ENCODE data around the gene CD44. TPM values are rescaled to one million over a fixed set of nuclear protein-coding genes. Genes with fewer than 3 reads are reported as not detected.

CD44 gene
- total RNA-seq, 4 donors from 2014 or later, result 164 to 302 (median 189) TPM

DNA sequence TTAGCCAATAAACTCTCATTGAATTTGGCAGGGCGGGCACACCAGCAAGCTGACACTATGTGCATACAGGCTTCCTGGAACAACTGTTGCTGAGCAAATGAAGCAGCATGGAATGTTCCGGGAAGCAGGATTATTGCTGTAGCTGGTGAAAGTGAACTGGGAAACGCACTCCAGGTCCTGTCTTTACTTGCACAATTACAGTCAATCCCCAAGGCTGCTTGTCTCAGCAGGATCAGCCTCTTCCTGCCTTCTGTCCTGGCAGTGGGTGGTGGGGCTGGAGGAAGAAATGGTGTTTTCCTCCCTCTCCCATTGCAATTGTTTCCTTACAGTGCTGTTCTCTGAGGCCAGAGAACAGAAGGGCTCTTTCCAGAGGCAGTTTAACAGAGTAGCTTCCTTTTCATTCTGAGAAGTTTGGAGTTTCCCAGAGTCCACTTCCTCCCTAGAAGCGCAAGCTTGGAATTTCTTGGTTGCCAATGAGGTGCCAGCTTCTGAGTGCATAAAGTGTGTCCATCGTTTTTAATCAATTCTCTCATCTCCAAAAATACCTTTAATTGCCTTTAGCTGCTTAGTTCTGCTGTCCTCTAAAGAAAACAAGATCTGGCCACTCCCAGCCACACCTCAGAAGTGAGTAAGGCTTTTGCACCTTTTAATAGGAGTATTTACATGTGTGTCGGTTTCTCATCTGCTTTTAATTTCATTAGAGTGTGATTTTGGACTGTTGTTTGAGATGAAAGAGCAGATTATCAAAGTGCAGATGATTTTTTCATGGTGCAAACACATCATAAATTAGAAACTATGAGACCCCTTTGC lies 19.9 kb downstream of the CD44 start:
- intact Hi-C loops (cut with DNase I), result no loop called here
- peak overlapping the region in 1 of 3 donors; percentile 29 for H3K27ac ChIP-seq
- no peaks in the 10 kb centered on the region for H3K27me3 ChIP-seq
- WGBS, 2 donors, result 57 to 66% methylated on average over 6 of the region's 6 CpGs
- H3K4me3 ChIP-seq (replicated peaks in 1 of 3), result no peak overlapping the region
- H3K36me3 ChIP-seq, result no peaks in the 10 kb centered on the region
- no peak for DNase-seq
- H3K9me3 ChIP-seq, result no peaks in the 10 kb centered on the region
- TF ChIP-seq POLR2A (IDR thresholded peaks at IDR 0.05), result no peak
- TF ChIP-seq, protein P1, sequence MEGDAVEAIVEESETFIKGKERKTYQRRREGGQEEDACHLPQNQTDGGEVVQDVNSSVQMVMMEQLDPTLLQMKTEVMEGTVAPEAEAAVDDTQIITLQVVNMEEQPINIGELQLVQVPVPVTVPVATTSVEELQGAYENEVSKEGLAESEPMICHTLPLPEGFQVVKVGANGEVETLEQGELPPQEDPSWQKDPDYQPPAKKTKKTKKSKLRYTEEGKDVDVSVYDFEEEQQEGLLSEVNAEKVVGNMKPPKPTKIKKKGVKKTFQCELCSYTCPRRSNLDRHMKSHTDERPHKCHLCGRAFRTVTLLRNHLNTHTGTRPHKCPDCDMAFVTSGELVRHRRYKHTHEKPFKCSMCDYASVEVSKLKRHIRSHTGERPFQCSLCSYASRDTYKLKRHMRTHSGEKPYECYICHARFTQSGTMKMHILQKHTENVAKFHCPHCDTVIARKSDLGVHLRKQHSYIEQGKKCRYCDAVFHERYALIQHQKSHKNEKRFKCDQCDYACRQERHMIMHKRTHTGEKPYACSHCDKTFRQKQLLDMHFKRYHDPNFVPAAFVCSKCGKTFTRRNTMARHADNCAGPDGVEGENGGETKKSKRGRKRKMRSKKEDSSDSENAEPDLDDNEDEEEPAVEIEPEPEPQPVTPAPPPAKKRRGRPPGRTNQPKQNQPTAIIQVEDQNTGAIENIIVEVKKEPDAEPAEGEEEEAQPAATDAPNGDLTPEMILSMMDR (IDR thresholded peaks at IDR 0.05), result no peak
- peaks cover 33 to 45% of the 10 kb centered on the region in 2 donors for H3K4me1 ChIP-seq

DNA sequence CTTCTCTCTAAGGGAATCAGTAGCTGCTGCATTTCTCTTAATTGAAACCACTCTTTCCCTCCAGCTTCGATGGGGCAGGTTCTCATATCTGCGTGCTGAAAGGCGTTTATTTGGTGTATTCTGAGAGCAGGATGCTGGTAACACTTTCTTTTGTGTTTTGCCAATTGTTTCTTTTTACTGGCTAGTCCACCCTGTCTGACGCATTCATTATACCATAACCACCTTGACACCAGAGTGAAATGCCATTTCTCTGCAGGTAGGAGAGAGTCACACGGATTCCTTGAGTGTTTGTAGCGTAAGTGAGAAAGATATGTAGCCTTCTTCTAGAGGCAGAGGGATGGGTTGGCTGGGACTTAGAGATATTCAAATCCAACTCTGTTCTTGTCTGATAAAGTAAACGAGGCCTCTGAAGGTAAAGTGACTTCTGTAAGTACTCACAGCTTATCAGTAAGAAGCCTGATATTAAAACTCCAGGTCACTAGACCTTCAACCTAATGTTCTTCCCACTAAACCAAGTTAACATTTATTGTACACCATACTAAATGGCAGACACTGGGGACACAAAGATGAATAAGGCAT lies 21.4 kb downstream of the CD44 start:
- 85 to 87% methylated on average over 7 of the region's 7 CpGs for WGBS, 2 donors
- intact Hi-C loops (cut with DNase I), result no loop called here
- H3K4me3 ChIP-seq (replicated peaks in 1 of 3), result no peak overlapping the region
- no peak overlapping the region for H3K27ac ChIP-seq
- DNase-seq, result no peak
- no peaks in the 10 kb centered on the region for H3K27me3 ChIP-seq
- no peaks in the 10 kb centered on the region for H3K36me3 ChIP-seq
- H3K4me1 ChIP-seq, result peaks cover 33 to 53% of the 10 kb centered on the region in 2 donors
- no peak for TF ChIP-seq POLR2A (IDR thresholded peaks at IDR 0.05)
- TF ChIP-seq, protein P1 (IDR thresholded peaks at IDR 0.05), result no peak
- H3K9me3 ChIP-seq, result no peaks in the 10 kb centered on the region

DNA sequence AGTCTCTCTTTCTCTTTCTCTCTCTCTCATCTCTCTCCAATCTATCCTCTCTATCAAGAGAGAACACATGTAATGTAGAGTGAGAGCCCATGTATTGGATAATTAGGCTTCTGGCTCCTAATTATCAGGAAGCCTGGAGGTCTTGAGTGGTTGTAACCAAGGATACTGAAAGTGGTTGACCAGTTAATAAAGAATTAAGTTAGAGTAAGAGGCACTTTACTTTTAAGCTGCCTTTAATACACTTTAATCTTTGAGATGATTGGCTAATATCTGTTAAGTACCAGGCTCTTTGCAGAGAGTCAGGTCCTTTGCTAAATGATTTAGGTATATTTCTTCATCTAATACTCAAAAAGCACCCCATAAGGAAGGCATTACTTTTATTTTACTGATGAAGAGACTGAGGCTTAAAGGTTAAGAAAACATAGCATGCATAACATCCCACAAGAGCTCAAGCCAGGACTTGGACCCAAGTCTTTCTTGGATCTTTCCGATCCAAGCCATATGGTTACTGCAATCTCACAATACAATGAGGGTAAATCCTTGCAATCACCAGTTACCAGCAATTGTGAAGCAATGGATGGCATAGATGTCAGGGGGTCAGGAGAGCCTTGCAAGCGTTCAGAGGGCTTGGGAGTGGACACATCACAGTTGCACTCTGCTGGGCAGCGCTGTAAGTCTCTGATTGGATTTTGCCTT lies 22.1 kb downstream of the CD44 start:
- intact Hi-C loops (cut with DNase I), result no loop called here
- no peaks in the 10 kb centered on the region for H3K36me3 ChIP-seq
- H3K9me3 ChIP-seq, result no peaks in the 10 kb centered on the region
- WGBS, 2 donors, result 96% methylated on average over 3 of the region's 3 CpGs
- TF ChIP-seq, protein P1 (IDR thresholded peaks at IDR 0.05), result no peak
- TF ChIP-seq POLR2A (IDR thresholded peaks at IDR 0.05), result no peak
- H3K27me3 ChIP-seq, result no peaks in the 10 kb centered on the region
- no peak overlapping the region for H3K27ac ChIP-seq
- no peak for DNase-seq
- no peak overlapping the region for H3K4me3 ChIP-seq (replicated peaks in 1 of 3)
- H3K4me1 ChIP-seq, result peaks cover 33 to 61% of the 10 kb centered on the region in 2 donors

DNA sequence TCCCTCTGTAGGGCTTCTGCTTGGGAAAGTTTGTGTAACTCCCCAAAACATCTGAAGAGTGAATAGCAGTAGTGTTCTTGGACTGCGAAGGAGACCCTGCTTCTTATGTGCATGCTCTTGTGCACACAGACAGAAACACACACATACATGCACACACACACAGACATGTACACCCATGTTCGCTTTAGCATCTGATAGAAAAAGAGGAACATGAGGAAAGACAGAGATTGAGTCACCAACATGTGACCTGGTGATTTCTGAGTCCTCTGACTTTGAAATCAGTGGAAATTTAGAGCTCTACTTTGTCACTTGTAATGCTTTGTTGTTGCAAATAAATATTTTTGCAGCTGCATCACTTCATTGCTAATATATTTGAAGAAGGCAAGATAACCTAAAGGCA lies 23.8 kb downstream of the CD44 start:
- DNase-seq, result no peak
- 76 to 91% methylated on average over 2 of the region's 2 CpGs for WGBS, 2 donors
- TF ChIP-seq POLR2A (IDR thresholded peaks at IDR 0.05), result no peak
- TF ChIP-seq, protein P1 (IDR thresholded peaks at IDR 0.05), result no peak
- no peaks in the 10 kb centered on the region for H3K9me3 ChIP-seq
- intact Hi-C loops (cut with DNase I), result no loop called here
- H3K27ac ChIP-seq, result peak overlapping the region in 1 of 3 donors; percentile 14
- peaks cover 47 to 74% of the 10 kb centered on the region in 2 donors for H3K4me1 ChIP-seq
- no peaks in the 10 kb centered on the region for H3K27me3 ChIP-seq
- H3K4me3 ChIP-seq (replicated peaks in 1 of 3), result no peak overlapping the region
- no peaks in the 10 kb centered on the region for H3K36me3 ChIP-seq

All from thyroid gland (tissue), 4 donors.